K562 (cell line): Measurements from ENCODE around the gene QPCT. TPM values are rescaled to one million over a fixed set of nuclear protein-coding genes. Genes with fewer than 3 reads are reported as not detected.

Experiments used
- ATAC-seq: fragments of 200-7000 bp; cut with Tn5 transposase; 3 replicates; pipeline ENCODE4 v1.9.1; 2020; ENCODE audit warnings: moderate library complexity
- BruUV-seq: library from RNA; stranded (reverse); fragments of 400-500 nt; replicated peaks from 2 replicates; lab custom pipeline; 2021; lab: Mats Ljungman, UMichigan
- CTCF ChIA-PET: fragments of 300-600 bp; formaldehyde crosslinking; extraction: SDS; loops from one replicate; lab custom pipeline; 2021; ENCODE audit warnings: low intra/inter-chr PET ratio; lab: Yijun Ruan, JAX
- POLR2A ChIA-PET: fragments of 300-600, 350-650 bp; sonication (Branson Sonifier 250); formaldehyde crosslinking; extraction: SDS; loops from one replicate; lab custom pipeline; 2021; ENCODE audit warnings: antibody characterized with exemption, inconsistent platforms; lab: Yijun Ruan, JAX
- DNase-seq, 4 experiments: peaks; one replicate each; pipeline versions ENCODE4 v3.0.0 to v3.0.0-alpha.2; 2011 to 2018; ENCODE audit warnings: low spot score in 3 of 4, mixed read lengths in 3 of 4; ENCODE audit errors: extremely low read depth in 1 of 4
- FAIRE-seq: peaks from 2 replicates; lab custom pipeline; 2011; peaks lifted over from hg19 to GRCh38; lab: Jason Lieb, UNC
- H2AFZ ChIP-seq: 2 replicates; pipeline ENCODE4 v1.6.0; 2011; ENCODE audit warnings: low read depth, low read length, control low read depth, inconsistent platforms
- H3K27ac ChIP-seq: fragments of 200-600 bp; 3 replicates; pipeline ENCODE4 v1.8.0; 2011; ENCODE audit warnings: low read depth, mild to moderate bottlenecking, control low read depth, inconsistent platforms, low read length, moderate library complexity, mixed read lengths; ENCODE audit errors: extremely low read depth
- H3K27me3 ChIP-seq, 2 experiments: fragments of 300-600 bp in 1 of 2; 2 replicates in 1 of 2; 3 replicates in 1 of 2; pipeline versions ENCODE4 v1.6.0 to v1.8.0; 2011; ENCODE audit warnings: inconsistent platforms in 2 of 2, low read length in 2 of 2, mild to moderate bottlenecking in 1 of 2, mixed read lengths in 1 of 2, moderate library complexity in 1 of 2; ENCODE audit not compliant: control insufficient read depth in 2 of 2, insufficient read depth in 2 of 2
- H3K36me3 ChIP-seq: fragments of 300-600 bp; 3 replicates; pipeline ENCODE4 v1.8.0; 2011; ENCODE audit warnings: mild to moderate bottlenecking, low read length, inconsistent platforms; ENCODE audit not compliant: control insufficient read depth, insufficient read depth
- H3K4me1 ChIP-seq, 2 experiments: fragments of 200-600 bp in 1 of 2; replicated peaks in 1 of 2; 2 replicates in 1 of 2; 3 replicates in 1 of 2; pipeline versions ENCODE4 v1.5.1 to v1.8.0; 2011; ENCODE audit warnings: inconsistent platforms in 2 of 2, low read length in 2 of 2, mild to moderate bottlenecking in 1 of 2, mixed read lengths in 1 of 2, moderate library complexity in 1 of 2; ENCODE audit not compliant: control insufficient read depth in 2 of 2, insufficient read depth in 2 of 2
- H3K4me2 ChIP-seq: 2 replicates; pipeline ENCODE4 v1.6.1; 2011; ENCODE audit warnings: low read length, control low read depth, inconsistent platforms, mixed read lengths; ENCODE audit not compliant: insufficient read depth
- H3K4me3 ChIP-seq: fragments of 200-600 bp; sonication (generic), shearing (Covaris generic); 2 replicates; pipeline ENCODE4 v1.5.1; 2016; ENCODE audit warnings: control low read depth, inconsistent platforms
- H3K79me2 ChIP-seq: fragments of 200-600 bp; 3 replicates; pipeline ENCODE4 v1.8.0; 2011; ENCODE audit warnings: low read length, inconsistent platforms; ENCODE audit not compliant: control insufficient read depth, insufficient read depth
- H3K9ac ChIP-seq, 2 experiments: 2 replicates each; pipeline versions ENCODE4 v1.6.0 to v1.6.1; 2011; ENCODE audit warnings: low read depth in 2 of 2, low read length in 2 of 2, control low read depth in 1 of 2, inconsistent platforms in 1 of 2, mild to moderate bottlenecking in 1 of 2, mixed read lengths in 1 of 2; ENCODE audit not compliant: insufficient read depth in 1 of 2
- H3K9me1 ChIP-seq: one replicate; pipeline ENCODE4 v1.6.0; 2011; ENCODE audit warnings: inconsistent platforms, mild to moderate bottlenecking, low read length, moderate library complexity; ENCODE audit not compliant: control insufficient read depth, insufficient read depth
- H3K9me3 ChIP-seq: replicated peaks from 2 replicates; pipeline ENCODE4 v1.5.1; 2011; ENCODE audit warnings: low read depth, low read length, inconsistent platforms; ENCODE audit not compliant: control insufficient read depth, insufficient read depth
- H4K20me1 ChIP-seq: replicated peaks from 2 replicates; pipeline ENCODE4 v1.6.1; 2011; ENCODE audit warnings: low read length, inconsistent platforms, mixed read lengths; ENCODE audit not compliant: control insufficient read depth, insufficient read depth
- DACH1 ChIP-seq: fragments of 450-650 bp; IDR thresholded peaks from 2 replicates; pipeline ENCODE4 v1.6.1; 2018; ENCODE audit not compliant: partially characterized antibody
- FOXK1 ChIP-seq: sonication (generic); formaldehyde crosslinking; IDR thresholded peaks from 2 replicates; pipeline ENCODE4 v1.8.0; 2022; ENCODE audit warnings: missing genetic modification reagents, mild to moderate bottlenecking, borderline replicate concordance
- PHF8 ChIP-seq: fragments of 200-600 bp; sonication (generic); IDR thresholded peaks from 2 replicates; pipeline ENCODE4 v1.6.1; 2012; ENCODE audit warnings: mixed run types, mild to moderate bottlenecking, inconsistent platforms, low read length, moderate library complexity, borderline replicate concordance
- POLR2G ChIP-seq: fragments of 200-400 bp; formaldehyde crosslinking; IDR thresholded peaks from 2 replicates; pipeline ENCODE4 v1.6.1; 2017; ENCODE audit warnings: low read depth, mild to moderate bottlenecking, antibody characterized with exemption, low read length, moderate library complexity
- RAD51 ChIP-seq: fragments of 450-650 bp; IDR thresholded peaks from 2 replicates; pipeline ENCODE4 v1.7.1; 2016; ENCODE audit warnings: low read depth, mild to moderate bottlenecking, borderline replicate concordance
- RFX1 ChIP-seq: fragments of 450-650 bp; IDR thresholded peaks from 2 replicates; pipeline ENCODE4 v1.6.1; 2016; ENCODE audit warnings: mild to moderate bottlenecking, moderate library complexity
- TEAD4 ChIP-seq, 2 experiments: sonication (generic) in 1 of 2; formaldehyde crosslinking in 1 of 2; IDR thresholded peaks; 2 replicates each; pipeline versions ENCODE4 v1.6.1 to v1.8.0; 2012 to 2022; ENCODE audit warnings: borderline replicate concordance in 1 of 2, inconsistent platforms in 1 of 2, low read length in 1 of 2, mild to moderate bottlenecking in 1 of 2, missing genetic modification reagents in 1 of 2
- ZNF134 ChIP-seq: fragments of 250-450 bp; sonication (Bioruptor Pico); conservative IDR thresholded peaks from 2 replicates; pipeline ENCODE4 v1.4.0; 2020
- ZNF140 ChIP-seq: fragments of 250-450 bp; sonication (Bioruptor Pico); IDR thresholded peaks from 2 replicates; pipeline ENCODE4 v1.8.0; 2021; ENCODE audit warnings: moderate library complexity, mild to moderate bottlenecking, inconsistent platforms
- ZNF143 ChIP-seq: sonication (generic); formaldehyde crosslinking; IDR thresholded peaks from 2 replicates; pipeline ENCODE4 v1.9.0; 2022; ENCODE audit warnings: mild to moderate bottlenecking, missing genetic modification reagents
- ZNF274 ChIP-seq: IDR thresholded peaks from 2 replicates; pipeline ENCODE4 v1.6.1; 2011; ENCODE audit warnings: low read depth, mild to moderate bottlenecking, low read length, moderate library complexity, borderline replicate concordance
- ZNF354B ChIP-seq: fragments of 250-450 bp; sonication (Bioruptor Pico); IDR thresholded peaks from 2 replicates; pipeline ENCODE4 v1.4.0; 2020
- ZNF431 ChIP-seq: sonication (generic); formaldehyde crosslinking; IDR thresholded peaks from 2 replicates; pipeline ENCODE4 v1.8.0; 2022; ENCODE audit warnings: mild to moderate bottlenecking, missing genetic modification reagents
- WGBS: fragments of 100-300 bp; shearing (Covaris generic); methylation state at CpG from one replicate; pipeline ENCODE4 v1.1.6; 2016; ENCODE audit warnings: low coverage, mixed read lengths; ENCODE audit not compliant: insufficient coverage; ENCODE audit errors: missing lambda C conversion rate; 5-methylcytosine and 5-hydroxymethylcytosine counted together
- in situ Hi-C: fragments of 300-500 bp; cut with MboI; formaldehyde crosslinking; loops from 4 replicates; pipeline ENCODE4 v1.15.0; 2018; ENCODE audit warnings: inconsistent platforms, mixed read lengths
- intact Hi-C: fragments of 100-400 bp; cut with micrococcal nuclease; formaldehyde crosslinking; loops from 2 replicates; pipeline ENCODE4 v1.14.2; 2022
- polyA plus RNA-seq, 8 experiments: library from polyadenylated mRNA; depleted of rRNA in 4 of 8; stranded (reverse) in 5 of 8; unstranded in 3 of 8; fragments of >200 nt; fragmentation: Nextera tagmentation in 2 of 8; fragmentation: Illumina TruSeq in 1 of 8; extraction: Ambion mirVana in 2 of 8; extraction: Trizol in 1 of 8; gene quantifications; 2 replicates each; pipeline versions ENCODE4 v1.2.1 to v1.2.3, GENCODE V29; 2011 to 2014; ENCODE audit warnings: inconsistent platforms in 1 of 8, missing spikeins in 1 of 8
- total RNA-seq, 7 experiments: library from RNA; depleted of rRNA in 6 of 7; stranded (reverse); fragments of >200 nt in 6 of 7; fragmentation: Illumina TruSeq in 2 of 7; extraction: Trizol in 2 of 7; gene quantifications; 2 replicates each; pipeline versions ENCODE4 v1.2.1 to v1.2.3, GENCODE V29; 2011 to 2021; ENCODE audit warnings: low replicate concordance in 1 of 7

Gene QPCT
- total and polyA plus RNA-seq, 9 of the 15 experiments (the other 6 are each of a cell fraction or from before 2014, with no cell fraction given) = 0.07 TPM; not detected in 8

GRCh38 chr2:37319754-37320609 is 24.4 kb upstream of the QPCT start (continued):
- TF ChIP-seq RAD51 (no peak), ZNF143 (CRISPR knock-in tag) (no peak), ZNF354B (CRISPR knock-in tag) (no peak), ZNF140 (CRISPR knock-in tag) (no peak), RFX1 (no peak)
- TF ChIP-seq, all 486 proteins: peak for 0

GRCh38 chr2:37321029-37321682 is 23.3 kb upstream of the QPCT start:
- Histone ChIP-seq H3K4me2 (no peak overlapping the region), H3K9me1 (no peaks in the 10 kb centered on the region), H3K79me2 (peaks cover 29% of the 10 kb centered on the region), H4K20me1 (no peaks in the 10 kb centered on the region), H3K36me3 (peaks cover 7% of the 10 kb centered on the region; the same call in 2 of the 3 replicates), H3K9me3 (no peaks in the 10 kb centered on the region), H3K9ac (no peak overlapping the region), H3K27ac (no peak overlapping the region), H3K4me1 (peaks cover 12 to 14% of the 10 kb centered on the region in 2 experiments; a peak in 4 of 5 replicates), H3K4me3 (no peak overlapping the region), H3K27me3 (no peaks in the 10 kb centered on the region), H2AFZ (no peak overlapping the region)
- BruUV-seq = no TSS peak
- ChIA-PET CTCF (no interaction called here), POLR2A (interaction anchor here (0.6 to 2.3 kb wide), 4 partner anchors 8 to 825 kb away, joined by 3 to 8 read pairs (median 3); no protein-coding TSS in a partner anchor)
- ATAC-seq (no peak), DNase-seq (no peak), FAIRE-seq (no peak)
- WGBS = 70% methylated on average over 4 of the region's 4 CpGs
- intact Hi-C loops (no loop called here), in situ Hi-C loops (no loop called here)
- TF ChIP-seq DACH1 = peak; percentile 17
- TF ChIP-seq POLR2G = no peak
- no peak for TF ChIP-seq PHF8
- TF ChIP-seq ZNF134 (CRISPR knock-in tag) = no peak
- TF ChIP-seq ZNF274 = no peak
- no peak for TF ChIP-seq FOXK1 (CRISPR knock-in tag)
- TF ChIP-seq ZNF431 (CRISPR knock-in tag) = no peak
- no peak for TF ChIP-seq TEAD4 (IDR thresholded peaks at IDR 0.05; ENCODE audit: low read length)
- no peak for TF ChIP-seq TEAD4 (CRISPR knock-in tag; IDR thresholded peaks at IDR 0.05; ENCODE audit: borderline replicate concordance)
